ENCODE measurements around the gene DAB2.

DAB2 gene

DNA sequence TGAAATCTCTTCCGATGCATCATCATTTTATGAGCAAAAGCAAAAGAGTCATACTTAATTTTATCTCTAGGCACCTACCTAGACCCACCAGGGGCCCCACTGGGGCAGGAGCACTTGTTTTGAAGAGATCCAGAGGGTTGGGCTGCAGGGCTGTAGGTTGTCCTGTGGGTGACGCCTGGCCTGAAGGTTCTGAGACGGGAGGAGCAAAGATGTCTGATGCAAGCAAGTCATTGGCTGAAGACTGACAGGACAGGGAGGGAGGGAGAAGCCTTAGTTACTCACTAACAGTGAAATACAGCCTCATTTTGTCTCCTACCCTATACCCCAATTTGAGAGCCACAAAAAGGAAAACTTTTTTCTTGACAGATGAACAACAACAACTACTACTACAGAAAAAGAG is 43.4 kb downstream of the DAB2 start:
- no peak for DNase-seq (ENCODE audit: low spot score)

DNA sequence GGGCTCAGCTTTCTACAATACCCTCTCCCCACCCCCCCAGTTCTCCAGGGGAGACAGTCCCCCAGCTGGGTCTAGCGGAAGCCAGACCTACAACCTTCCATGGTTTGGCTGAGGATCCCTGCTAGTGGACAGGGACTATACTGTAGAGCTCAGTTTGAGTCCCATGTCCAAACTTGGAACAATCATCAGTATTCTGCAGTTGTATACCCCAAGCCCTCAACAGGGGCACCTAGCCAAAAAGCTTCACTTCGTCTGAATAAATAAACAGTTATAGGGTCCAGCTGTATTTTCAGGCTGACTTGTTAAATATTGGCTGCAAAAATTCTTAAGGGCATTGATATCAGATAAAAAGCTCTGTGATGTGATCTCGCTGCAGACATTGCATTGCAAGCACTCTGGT is 45.1 kb downstream of the DAB2 start:
- DNase-seq (ENCODE audit: low spot score) = peak; percentile 9

DNA sequence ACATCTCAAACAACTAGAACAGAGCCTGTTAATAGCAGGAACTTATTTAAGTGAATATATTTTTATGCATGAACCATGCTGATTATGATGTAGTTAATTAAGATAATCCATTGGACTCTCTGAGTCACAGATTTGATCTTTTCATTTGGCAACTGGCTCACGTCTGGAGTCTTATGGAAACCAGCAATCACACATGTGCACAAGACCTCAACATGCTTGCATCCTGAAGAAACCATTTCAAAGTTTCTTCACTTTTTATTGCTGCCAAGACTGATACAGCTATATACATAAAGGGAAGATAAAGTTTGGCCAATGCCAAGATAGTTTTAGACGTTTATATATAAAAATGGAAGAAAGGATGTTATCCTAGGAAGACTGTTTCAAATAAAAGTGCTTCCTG is 47.2 kb downstream of the DAB2 start:
- DNase-seq (ENCODE audit: low spot score) = no peak

DNA sequence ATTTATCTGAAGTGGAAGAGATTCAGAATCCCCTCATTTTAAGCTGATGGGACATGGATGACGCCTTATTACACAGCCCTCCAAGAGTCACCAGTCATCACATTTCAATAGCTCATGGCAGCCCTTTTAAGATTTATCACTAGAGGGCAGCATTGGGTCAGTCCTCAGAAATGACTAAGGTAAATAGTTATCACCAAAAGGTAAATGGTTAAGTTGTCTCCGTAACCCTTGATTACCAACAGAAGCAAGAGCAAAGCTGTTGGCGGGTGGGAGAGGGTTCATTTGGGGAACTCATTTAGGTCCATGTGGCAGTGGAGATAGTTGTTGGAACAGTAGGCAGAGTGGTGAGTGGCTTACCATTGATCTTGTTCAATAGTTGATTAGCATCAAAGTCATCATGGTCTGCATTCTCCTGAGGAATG is 48.5 kb downstream of the DAB2 start:
- DNase-seq (ENCODE audit: low spot score) = peak; percentile 53

DNA sequence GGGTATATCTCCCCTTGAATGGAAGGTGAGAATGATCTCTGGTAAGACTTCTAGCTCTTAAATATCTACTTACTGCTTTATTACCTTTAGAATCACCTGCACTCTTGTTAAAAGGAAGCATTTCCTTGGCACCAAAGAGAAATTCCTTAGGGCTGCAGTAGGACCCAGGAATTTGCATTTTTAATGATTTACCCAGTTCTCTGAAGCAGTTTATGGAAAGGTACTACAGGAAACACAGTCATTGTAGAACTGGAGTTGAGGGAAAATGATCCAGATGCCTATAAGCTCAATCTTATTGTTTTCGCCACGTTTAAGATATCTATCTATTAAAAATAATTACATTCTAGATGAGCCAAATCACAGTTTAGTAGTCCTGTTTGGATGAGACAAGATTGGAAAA is 51.0 kb downstream of the DAB2 start:
- DNase-seq (ENCODE audit: low spot score) = no peak

DNA sequence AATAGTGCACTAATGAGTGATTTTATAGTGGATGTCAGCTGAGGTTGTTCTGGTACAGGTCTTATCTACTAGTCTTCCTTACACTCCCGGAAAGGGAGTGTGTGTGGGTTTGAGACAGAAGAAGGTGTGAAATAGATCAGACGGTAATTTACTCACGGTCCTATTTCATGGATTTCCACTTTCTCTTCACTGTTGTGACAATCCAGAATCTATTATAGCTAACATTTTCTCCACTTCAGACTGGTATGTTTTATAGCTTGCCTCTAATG is 53.5 kb downstream of the DAB2 start:
- no peak for DNase-seq (ENCODE audit: low spot score)

DNA sequence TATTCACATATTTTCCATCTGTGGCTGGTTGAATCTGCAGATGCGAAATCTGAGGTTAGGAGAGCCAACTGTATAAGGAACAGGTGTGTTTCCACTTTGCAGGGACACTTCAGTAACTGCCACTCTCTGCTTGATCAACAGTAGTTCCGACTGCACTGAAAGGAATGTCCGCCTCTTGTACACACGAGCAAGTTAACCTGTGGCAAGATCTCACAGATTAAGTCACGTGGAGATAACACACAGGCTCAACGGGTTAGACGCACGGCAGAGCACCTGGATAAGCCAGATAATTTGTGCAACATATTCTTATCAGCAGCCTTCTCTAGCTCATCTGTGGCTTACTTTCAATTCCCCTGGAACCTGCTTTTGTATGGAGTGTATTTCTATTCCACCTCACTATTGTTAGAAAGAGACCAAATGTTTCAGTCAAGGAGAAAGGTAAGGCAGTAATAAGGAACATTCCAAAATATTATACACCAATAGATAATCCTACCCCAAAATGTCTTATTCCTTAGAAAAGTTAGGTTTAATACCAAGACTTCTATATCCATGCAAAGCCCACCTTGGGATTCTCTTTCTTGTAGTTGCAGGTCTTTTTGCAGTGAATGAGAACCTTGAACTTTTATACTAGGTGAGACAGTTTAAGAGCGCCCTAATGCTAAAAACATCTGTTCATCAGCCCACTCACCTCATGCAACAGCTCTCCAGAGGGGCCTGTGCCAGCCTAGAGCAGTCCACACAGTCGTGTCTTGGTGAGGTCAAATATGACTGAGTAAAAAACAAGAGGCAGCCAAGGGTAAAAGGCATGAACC is 54.0 kb downstream of the DAB2 start:
- DNase-seq (ENCODE audit: low spot score) = no peak

DNA sequence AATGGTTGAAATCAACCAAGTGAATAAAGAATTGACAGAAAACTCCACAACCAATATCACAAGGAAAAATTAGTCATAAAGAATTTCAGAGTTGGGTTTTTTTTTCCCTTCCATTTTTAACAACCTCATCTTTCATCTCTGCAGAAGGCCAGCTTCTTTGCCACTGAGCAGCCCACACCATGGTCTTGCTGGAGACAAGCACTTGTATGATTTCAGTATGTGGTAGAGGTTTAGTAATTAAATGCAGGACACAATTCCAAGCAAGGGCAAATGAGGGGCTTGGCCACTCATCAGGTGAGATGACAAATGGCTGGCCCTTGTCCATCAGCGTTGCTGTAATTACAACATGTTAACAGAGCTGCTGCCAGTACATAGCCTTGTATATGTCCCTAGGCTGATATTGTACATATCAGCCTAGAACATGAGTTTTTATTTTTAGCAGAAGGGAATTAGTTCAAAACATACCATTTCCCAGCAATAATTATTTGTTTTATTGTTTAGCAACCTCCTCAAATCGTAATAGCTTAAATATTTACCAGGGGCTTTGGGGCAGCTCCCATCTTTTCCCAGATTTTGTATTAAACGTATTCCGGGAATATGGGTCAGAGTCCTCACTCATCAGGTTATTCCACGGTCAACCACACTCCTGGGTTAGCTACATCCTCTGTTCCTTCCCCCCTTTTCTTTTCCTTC is 55.5 kb downstream of the DAB2 start:
- no peak for DNase-seq (ENCODE audit: low spot score)

DNA sequence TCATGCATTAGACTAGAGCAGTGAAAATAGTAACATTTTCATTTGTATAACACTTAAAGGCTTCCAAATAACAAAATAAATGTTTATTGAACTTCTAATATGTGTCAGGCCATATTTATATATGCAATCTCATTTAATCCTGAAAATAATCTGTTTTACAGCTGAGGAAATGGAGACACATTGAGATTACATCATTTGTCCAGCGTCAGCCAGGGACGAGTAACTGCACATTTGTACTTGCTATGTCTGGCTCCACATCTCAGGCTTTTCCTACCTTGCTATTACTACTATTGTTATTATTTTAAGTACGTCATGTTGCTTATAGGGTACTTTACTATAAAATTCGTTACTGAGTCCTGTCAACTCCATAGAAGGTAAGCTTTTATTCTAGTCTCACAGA is 56.7 kb downstream of the DAB2 start:
- DNase-seq (ENCODE audit: low spot score) = no peak

DNA sequence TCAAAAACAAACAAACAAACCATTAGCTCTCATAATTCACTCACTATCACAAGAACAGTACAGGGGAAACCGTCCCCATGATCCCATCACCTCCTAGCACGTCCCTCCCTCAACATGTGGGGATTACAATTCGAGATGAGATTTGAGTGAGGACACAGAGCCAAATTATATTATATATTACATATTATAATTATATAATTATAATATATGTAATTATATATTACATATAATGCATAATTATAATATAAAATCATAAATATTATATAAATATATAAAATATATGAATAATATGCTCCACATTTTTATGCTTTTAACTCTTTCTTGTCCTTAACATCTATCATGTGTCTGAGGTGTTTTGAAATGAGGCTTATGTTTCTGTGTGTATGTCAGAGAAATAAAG is 57.1 kb downstream of the DAB2 start:
- no peak for DNase-seq (ENCODE audit: low spot score)

DNA sequence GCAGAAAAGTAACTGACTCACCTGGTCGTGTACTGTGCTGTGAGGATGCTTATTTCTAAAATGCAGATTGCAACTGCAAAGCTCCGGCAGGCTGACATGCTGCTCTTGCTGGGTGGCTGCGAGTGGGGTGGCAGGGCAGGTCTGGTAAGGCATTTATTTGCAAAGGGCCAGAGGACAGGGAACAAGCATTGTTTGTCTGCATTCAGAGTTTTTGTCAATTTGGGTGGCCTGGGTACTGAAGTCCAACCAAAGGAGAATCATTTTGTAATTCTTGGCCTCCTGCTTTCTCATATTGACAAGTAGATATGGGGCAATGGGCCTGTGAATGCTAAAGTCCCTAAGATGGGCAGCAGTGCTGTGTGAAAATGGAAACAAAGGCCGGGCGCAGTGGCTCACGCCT is 60.4 kb downstream of the DAB2 start, which contains the start of gene C9:
TSS of gene C9 (minus strand) at position 129 of the 400 bp plus-strand sequence. CDS start at position 98, 31 bp downstream.
- DNase-seq (ENCODE audit: low spot score) = no peak

DNA sequence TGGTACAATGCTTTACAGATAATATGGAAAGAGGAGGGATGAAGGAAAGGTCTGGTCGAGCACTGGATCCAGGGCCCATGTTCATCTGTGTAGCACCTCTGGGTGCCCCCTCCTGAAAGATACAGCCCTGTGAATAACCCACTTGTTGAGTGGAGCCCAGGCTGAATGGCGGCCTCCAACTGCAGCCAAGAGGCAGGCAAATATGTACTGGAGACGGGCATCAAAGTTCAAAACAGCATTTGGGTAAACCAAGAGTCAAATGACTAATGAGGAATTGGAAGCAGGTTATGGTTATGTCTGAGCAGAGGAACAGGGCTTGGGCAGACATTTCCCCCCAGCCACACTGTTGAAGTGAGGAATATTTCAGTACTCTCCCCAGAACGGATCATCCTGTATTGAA is 61.6 kb downstream of the DAB2 start:
- no peak for DNase-seq (ENCODE audit: low spot score)

DNA sequence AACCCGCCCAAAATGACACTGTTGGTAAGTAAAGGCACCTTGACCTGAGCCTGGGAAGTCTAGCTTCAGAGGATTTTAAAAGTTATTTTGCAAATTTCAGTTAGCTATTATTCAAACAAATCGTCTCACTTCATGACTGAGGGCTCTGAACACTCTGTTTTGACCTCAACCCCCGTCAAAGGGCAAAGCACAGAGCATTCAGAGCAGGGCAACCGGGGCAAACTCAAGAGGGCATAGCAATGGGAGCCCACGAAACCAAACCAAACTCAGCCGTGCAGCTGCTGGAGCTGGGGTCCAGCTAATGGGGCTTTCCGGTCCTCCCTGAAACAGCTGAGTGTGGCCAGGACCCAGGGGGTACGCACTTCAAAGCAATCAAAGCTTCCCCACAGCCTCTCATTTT is 62.1 kb downstream of the DAB2 start:
- no peak for DNase-seq (ENCODE audit: low spot score)

DNA sequence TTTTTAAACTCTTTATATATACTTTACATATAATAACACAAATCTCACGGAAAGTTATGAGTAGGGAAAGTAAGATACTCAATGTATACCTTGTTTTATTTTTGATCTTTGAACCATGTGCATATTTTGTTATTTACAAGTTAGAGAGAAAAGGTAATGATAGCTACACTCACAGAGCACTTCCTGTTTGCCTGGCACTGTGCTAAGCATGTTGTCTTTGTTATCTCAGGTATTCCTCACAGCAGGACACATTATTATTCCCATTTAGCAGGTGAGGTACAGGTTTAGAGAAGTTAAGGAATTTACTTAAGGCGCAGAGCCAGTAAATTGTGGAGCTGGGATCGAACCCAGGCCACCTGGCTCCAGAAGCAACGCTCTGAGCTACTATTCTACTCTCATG is 63.5 kb downstream of the DAB2 start:
- no peak for DNase-seq (ENCODE audit: low spot score)

DNA sequence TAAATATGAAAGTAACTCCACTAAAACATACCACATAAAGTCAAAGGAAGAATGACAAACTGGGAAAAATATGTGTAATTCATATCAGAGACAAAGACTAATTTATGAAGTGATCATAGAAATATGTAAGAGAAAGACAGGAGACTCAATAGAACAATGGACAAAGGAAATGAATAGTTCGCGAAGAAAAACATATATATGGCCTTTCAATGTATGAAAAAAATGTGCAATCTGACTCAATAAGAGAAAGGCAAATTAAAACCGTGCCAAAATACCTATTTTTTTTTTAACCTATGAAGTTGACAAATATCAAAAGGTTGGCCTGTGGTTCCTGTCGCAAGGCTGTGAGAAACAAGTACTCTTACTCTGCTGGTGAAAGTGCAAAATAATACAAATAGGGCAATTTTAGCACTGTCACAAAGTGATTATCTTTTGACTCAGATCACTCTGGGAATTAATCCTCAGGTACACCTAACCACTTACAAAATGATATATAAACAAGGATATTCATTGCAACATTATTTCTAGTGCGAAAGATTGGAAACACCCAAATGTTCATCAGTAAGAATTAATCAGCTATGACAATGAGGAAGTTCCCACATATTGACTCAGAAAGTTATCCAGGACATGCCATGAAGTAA is 64.2 kb downstream of the DAB2 start:
- no peak for DNase-seq (ENCODE audit: low spot score)

DNA sequence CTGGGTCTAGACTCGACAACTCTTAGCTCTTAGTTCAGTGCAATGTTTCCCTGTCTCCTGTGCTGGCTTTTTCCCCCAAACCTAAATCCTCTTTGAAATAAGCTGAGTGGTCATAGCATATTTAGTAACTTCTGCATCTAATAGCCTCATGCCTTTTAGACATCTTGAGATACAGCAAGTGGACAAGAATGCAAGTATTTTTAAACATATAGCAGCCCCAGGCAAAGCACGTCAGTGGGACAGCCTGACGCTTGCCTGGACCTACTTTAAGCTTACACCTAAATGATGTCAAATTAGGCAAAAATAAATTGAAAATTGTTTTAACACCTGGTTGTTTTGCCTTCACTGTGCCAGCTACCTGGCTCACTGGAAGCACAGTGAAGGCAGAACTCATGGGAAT is 68.5 kb downstream of the DAB2 start:
- DNase-seq (ENCODE audit: low spot score) = no peak

DNA sequence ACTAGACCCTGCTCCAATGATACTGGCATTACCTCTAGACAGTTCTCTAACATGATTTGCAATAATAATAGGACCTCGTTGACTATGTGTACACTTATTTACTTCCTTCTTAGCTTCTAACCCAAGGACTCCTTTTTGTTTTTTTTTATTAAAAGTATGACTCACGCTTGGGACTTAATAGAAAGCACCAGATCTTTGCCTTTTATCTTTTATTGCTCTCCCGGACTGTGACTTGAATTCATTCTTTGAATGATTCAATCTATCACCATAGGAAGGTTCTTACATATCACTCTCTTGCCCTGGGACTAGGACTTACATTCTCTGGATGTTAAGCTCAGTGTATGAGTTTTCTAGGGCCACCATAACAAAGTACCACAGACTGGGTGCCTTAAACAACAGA is 69.5 kb downstream of the DAB2 start:
- DNase-seq (ENCODE audit: low spot score) = no peak

DNA sequence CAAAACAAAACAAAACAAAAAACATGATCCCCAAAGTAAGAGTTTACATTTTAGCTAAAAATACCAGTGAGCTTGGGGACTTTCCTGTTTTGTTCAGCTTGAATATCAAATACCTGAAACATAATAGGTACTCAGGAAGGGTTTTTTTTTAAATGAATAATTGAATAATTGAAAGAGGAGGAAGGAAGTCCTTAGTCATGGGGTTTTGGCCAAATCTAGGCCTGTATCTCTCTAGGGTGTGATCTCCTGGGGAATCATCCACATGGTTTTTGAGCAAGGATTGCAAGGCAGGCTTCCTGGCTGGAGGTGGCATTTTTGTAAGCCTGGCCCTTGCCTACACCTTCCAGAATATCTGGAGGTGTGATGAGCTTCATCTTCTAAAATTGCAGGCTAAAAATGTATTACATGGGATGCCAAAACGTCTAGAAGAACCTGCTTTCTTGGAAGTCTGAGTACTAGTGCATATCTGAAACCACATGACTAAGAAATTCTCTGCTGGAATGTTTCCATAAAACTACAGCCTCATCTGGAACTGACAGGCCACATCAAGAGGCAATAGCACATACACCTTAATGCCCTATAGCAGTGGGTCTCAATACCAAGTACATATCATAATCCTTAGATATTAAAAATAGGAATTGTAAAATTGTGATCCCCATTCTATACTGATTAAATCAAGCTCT is 70.9 kb downstream of the DAB2 start:
- DNase-seq (ENCODE audit: low spot score) = no peak

DNA sequence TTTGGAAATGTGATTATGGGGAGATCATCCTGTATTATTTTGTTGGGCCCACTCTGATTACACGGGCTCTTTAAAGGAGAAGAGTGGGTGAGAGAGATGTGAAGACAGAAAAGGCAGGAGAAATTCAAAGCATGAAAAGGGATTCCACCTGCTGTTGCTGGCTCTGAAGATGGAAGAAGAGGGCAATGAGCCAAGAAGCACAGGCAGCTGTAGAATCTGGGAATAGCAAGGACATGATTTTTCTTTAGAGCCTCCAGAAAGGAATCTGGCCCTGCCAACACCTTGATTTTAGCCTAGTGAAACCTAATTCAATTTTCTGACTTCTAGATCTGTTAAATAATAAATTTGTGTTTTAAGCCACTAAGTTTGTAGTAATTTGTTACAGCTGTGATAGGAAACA is 71.8 kb downstream of the DAB2 start:
- DNase-seq (ENCODE audit: low spot score) = peak; percentile 19

DNA sequence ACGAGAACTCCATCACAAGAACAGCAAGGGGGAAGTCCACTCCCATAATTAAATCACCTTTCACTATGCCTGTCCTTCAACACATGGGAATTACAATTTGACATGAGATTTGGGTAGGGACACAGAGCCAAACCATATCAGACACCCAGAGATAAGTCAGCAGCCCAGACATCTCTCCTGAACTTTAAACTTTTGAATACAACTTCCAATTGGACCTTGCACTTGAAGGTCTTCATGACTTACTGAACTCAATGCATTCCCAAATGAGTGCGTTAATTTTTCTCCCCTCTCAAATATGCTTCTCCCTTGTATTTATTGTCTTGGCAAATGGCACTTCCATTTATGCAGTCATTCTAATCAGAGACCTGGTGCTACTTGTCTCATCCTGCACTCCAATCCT is 72.6 kb downstream of the DAB2 start:
- no peak for DNase-seq (ENCODE audit: low spot score)

DNA sequence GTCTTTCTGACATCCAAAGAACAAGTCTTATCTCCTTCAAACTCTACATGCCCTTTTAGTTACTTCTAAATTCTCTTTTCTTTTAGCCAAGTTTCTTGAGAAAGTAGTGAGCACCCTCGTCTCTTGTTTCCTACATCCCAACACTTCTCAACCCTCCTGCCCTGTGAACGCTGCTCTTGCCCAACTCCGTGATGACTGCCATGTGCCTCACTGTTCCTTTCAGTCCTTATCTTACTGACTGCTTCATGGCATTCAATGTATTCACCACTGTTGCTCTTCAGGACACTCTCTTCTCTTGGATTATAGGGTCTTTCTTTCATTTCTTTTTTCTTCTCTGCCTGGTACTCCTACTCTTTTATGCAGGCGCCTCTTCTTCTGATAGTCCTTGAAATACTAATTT is 75.3 kb downstream of the DAB2 start:
- no peak for DNase-seq (ENCODE audit: low spot score)

DNA sequence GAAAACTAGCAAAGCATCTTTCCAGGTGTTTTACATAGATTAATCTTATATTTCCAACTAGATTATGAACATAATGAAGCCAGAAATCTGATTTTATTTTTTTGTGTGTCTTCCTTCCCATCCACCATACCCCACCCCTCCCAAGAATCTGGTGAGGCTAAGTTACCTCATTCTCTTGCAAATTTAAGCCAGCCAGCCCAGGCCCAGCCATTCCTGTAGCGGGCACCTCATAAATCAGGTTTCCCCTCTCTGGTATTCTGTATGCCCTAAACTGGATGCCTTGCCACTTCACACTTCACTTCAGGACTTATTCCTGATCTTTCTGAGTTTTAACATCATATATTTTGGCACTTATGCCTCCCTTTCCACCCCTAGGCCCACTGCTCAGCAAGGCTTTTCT is 82.3 kb downstream of the DAB2 start:
- no peak for DNase-seq (ENCODE audit: low spot score)

DNA sequence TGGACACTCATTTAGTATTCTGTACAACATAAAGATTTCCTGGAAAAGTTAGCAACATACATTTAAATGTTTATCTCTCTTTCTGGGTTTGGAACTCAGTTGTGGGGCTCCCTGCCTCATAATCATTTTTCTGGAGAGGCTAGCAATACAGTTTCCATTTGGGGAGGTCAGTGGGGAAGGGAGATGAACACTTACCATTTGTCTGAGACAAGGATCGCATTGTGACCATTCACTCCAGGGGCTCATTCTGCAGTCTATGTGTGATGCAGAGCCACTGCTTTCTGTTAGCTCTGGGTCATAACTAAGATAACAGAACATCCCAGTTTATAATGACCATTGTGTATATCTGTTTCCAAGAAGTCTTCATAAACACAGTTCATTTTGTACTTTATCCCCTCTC is 82.9 kb downstream of the DAB2 start:
- no peak for DNase-seq (ENCODE audit: low spot score)
